Activated naive CD4-positive, alpha-beta T cell treated with anti-CD3 and anti-CD28 coated beads, Interleukin-2, amount 10 ng/mL, durations not matched to agents 5 hours and 36 hours (primary cell): Measurements from ENCODE around the gene PSMD5. TPM values are rescaled to one million over a fixed set of nuclear protein-coding genes. Genes with fewer than 3 reads are reported as not detected.

Experiments used
- total RNA-seq, 2 experiments: library from RNA; stranded (reverse); gene quantifications; one replicate each; pipeline ENCODE4 v1.2.3, GENCODE V29; 2021

PSMD5 gene
- 10 to 100 TPM; 41.7 to 50.4 TPM for total RNA-seq

DNA sequence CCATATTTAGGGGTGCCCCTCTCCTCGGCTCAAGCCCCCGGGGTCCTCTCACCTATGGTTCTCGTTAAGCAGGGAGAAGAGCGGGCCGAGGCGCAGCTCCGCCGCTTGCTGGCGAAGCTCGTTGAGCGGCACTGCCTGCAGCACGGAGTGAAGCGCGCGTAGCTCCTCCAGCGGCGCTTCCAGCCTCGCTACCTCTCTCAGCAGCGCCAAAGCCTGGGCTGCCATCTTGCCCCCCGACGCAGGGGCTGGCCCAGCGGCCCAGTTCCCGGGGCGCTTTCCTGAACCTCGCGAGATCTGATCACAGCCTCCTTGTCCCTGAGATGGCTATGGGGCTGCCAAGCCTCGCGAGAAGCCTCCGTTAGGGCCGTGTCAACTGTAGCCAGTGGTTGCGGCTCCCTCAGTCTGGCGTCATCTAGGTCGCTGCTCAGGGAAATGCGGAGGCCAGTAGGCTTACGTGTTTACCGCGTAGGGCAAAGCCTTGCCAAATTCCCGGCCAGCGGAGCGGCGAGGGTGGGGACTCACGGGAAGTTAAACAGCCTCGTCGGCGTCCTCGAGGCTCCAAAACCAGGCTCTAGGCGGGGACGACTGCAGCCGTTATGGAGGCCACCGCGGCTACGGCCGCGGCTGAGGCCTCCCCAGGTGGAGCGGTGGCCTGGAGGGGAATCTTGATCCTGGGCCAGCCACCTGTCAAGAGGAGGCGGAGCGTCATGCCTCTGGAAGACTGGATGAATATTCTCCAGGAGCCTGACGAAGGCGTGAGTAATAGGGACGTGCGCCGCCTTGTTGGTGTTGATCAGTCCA is at the start of gene PSMD5:
Gene PSMD5, minus strand, starts transcription at position 238 of the 801 bp plus-strand sequence. Its CDS starts 13 bp downstream, at position 225.

DNA sequence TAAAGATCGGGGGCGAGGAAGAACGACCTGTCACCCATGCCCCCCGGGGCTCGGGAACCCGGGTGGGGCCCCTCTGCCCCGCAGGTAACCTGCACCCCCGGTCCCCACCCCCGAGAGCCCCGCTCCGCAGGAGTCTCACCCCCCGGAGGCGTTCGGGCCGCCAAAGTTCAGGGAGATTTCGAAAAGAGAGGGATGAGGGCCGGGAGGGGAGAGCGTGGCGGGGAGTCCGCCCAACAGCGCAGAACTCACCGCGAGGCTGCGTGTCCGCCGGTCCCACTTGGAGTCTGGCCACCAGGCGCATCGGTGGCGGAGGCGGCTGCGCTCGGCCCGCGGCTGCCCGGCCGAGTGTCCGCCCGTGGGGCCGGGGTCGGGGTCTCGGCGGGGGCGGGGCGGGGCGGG is 34.1 kb upstream of the PSMD5 start, which contains the start of gene PHF19:
Gene PHF19, minus strand, starts transcription at position 347 of the 399 bp plus-strand sequence. CDS start 2,447 bp downstream, outside the sequence.

DNA sequence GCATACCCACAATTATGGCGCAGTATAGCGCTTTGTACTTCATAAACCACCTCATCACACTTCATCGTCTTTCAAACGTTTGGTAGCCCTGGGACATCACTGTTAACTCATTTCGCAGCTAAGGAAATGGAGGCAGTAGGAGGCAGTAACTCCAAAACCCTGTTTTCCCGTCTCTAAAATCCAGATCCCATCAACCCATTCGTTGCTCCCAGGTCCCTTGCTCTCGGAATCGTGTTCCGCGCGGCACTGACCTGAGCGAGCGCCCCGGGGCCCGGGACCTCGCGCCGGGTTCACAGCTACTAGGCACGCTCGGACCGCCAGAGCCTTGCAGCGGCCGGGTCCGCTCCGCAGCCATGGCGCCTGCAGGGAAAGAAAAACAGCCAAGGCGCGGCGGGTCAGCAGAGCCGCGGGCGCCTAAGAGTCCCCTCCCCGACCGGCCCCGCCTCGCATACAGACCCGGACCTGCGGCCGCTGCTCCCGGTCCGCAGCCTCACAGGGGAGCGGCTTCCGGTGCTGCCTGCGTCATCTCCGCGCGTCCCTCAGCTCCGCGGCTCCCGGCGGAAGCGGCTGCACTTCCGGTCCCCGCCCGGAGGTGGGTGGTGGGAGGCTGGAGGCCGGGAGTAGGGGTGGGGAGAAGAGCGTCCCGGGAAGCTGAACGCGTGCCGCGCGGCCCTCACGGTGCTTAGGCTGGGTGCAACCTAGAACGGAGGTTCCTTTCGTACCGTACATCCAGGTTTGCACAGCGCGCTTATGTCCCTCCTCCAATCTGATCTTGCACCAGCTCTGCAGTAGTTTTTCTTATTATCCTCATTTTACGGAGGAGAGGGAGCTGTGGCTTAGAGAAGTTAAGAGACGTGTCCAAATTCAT is 49.6 kb downstream of the PSMD5 start, which contains the start of gene FBXW2:
Gene FBXW2, minus strand, starts transcription at position 519 of the 868 bp plus-strand sequence. CDS start 5,158 bp downstream, outside the sequence.

Other genes starting within 250 kb of the PSMD5 start
- gene MEGF9, start 128.5 kb downstream of the PSMD5 start, total RNA-seq: 10 to 100 TPM; 11.0 to 12.0 TPM
- 10 to 100 TPM; 80.6 to 84.7 TPM for gene FBXW2, start 49.5 kb downstream of the PSMD5 start, total RNA-seq
- 100 to 1,000 TPM; 310 to 311 TPM for gene PHF19, start 34.3 kb upstream of the PSMD5 start, total RNA-seq
- 10 to 100 TPM; 76.4 to 77.1 TPM for gene TRAF1, start 83.9 kb upstream of the PSMD5 start, total RNA-seq
- gene C5, start 207.4 kb upstream of the PSMD5 start, total RNA-seq: 1 to 10 TPM; 1.6 to 1.8 TPM
- gene CNTRL, start 232.0 kb upstream of the PSMD5 start, total RNA-seq: 10 to 100 TPM; 84.5 to 86.4 TPM